Measurements from ENCODE around the gene AUTS2.

Gene AUTS2

DNA sequence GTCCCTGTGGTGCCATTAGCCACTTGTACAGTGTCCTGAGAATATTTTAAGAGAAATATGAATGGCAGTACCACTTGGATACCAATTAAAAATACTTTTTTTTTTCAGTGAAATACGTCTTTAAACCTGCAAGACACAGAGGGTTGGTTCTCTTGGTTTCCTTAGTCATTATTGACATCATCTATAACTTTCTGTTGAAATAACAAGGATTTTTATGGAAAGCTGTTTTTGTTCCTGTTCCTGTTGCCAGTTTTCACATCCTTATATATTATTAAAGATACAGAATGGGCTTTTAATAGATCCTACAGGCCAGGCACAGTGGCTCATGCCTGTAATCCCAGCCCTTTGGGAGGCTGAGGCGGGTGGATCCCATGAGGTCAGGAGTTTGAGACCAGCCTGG is 579.9 kb downstream of the AUTS2 start:
- no peak for ATAC-seq (replicated peaks; ENCODE audit: extremely low read depth, poor library complexity, severe bottlenecking)
- no peak for DNase-seq (ENCODE audit: low spot score in 2 of 2)
- H3K27me3 Mint-ChIP-seq, result peaks cover 6% of the 10 kb centered on the region
- no peaks in the 10 kb centered on the region for H3K36me3 Mint-ChIP-seq (ENCODE audit: insufficient read depth)
- H3K4me1 Mint-ChIP-seq, result peaks cover 7% of the 10 kb centered on the region
- H3K4me3 Mint-ChIP-seq, result no peak overlapping the region
- H3K9me3 Mint-ChIP-seq, result no peaks in the 10 kb centered on the region
- H3K27ac Mint-ChIP-seq (ENCODE audit: low read depth), result peak overlapping the region; percentile 27

- Mint-ChIP-seq H3K36me3 (ENCODE audit: insufficient read depth) (no peaks in the 10 kb centered on the region), H3K27me3 (peaks cover 11% of the 10 kb centered on the region), H3K4me3 (no peak overlapping the region), H3K4me1 (peaks cover 7% of the 10 kb centered on the region), H3K27ac (ENCODE audit: low read depth) (no peak overlapping the region), H3K9me3 (no peaks in the 10 kb centered on the region)
- DNase-seq (ENCODE audit: low spot score in 2 of 2) (no peak), ATAC-seq (replicated peaks; ENCODE audit: extremely low read depth, poor library complexity, severe bottlenecking) (no peak)
These were observed 580.5 kb downstream of the AUTS2 start for GRCh38 chr7:70178787-70179186.

- Mint-ChIP-seq H3K4me1 (peaks cover 6% of the 10 kb centered on the region), H3K36me3 (ENCODE audit: insufficient read depth) (no peaks in the 10 kb centered on the region), H3K27ac (ENCODE audit: low read depth) (no peak overlapping the region), H3K9me3 (no peaks in the 10 kb centered on the region), H3K27me3 (peaks cover 15% of the 10 kb centered on the region), H3K4me3 (no peak overlapping the region)
- ATAC-seq (replicated peaks; ENCODE audit: extremely low read depth, poor library complexity, severe bottlenecking) (no peak), DNase-seq (ENCODE audit: low spot score in 2 of 2) (no peak)
These were observed 584.2 kb downstream of the AUTS2 start for GRCh38 chr7:70182521-70182920.

- DNase-seq (ENCODE audit: low spot score in 2 of 2), result no peak
- no peaks in the 10 kb centered on the region for H3K4me1 Mint-ChIP-seq
- peaks cover 21% of the 10 kb centered on the region for H3K27me3 Mint-ChIP-seq
- no peak for ATAC-seq (replicated peaks; ENCODE audit: extremely low read depth, poor library complexity, severe bottlenecking)
- H3K9me3 Mint-ChIP-seq, result no peaks in the 10 kb centered on the region
- H3K36me3 Mint-ChIP-seq (ENCODE audit: insufficient read depth), result no peaks in the 10 kb centered on the region
- H3K27ac Mint-ChIP-seq (ENCODE audit: low read depth), result no peak overlapping the region
- H3K4me3 Mint-ChIP-seq, result no peak overlapping the region
These were observed 585.0 kb downstream of the AUTS2 start for GRCh38 chr7:70183278-70183677.

DNA sequence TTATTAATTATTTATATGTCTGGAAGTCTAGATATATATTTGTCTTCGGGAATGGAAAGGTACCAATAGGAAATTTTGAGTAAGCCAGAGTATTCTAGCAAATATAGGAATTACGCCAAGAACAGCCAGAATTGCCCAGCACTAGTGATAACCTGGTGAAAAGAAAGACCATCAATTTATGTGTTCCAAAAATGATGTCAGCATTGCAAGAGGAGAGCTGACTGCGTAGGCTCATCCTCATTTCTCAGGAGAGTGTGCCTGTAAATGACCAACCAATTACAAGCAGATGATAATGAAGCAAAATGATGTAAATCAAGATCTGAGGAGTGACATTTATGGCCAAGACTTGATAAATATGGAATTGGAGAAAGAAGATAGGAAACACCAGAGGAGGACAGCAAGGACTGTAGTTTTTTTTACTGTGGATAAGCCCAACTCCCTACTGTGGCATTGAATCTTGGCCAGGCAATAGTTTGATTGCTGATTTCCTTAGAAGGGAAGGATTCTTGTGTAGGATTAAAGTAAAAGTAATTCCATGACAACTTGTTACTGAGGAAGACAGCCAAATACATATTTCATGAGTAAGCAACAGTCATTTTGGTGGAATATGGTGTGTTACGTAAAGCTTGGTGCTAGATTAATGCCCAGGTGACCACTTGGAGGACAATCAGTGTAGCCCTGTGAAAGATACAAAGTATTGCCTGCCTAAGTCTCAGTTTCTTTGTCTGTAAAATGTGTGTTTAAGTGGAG is 590.8 kb downstream of the AUTS2 start:
- Mint-ChIP-seq H3K9me3 (no peaks in the 10 kb centered on the region), H3K36me3 (ENCODE audit: insufficient read depth) (no peaks in the 10 kb centered on the region), H3K4me1 (no peaks in the 10 kb centered on the region), H3K27ac (ENCODE audit: low read depth) (no peak overlapping the region), H3K4me3 (no peak overlapping the region), H3K27me3 (peaks cover 10% of the 10 kb centered on the region)
- DNase-seq (ENCODE audit: low spot score in 2 of 2) (no peak), ATAC-seq (replicated peaks; ENCODE audit: extremely low read depth, poor library complexity, severe bottlenecking) (no peak)

DNA sequence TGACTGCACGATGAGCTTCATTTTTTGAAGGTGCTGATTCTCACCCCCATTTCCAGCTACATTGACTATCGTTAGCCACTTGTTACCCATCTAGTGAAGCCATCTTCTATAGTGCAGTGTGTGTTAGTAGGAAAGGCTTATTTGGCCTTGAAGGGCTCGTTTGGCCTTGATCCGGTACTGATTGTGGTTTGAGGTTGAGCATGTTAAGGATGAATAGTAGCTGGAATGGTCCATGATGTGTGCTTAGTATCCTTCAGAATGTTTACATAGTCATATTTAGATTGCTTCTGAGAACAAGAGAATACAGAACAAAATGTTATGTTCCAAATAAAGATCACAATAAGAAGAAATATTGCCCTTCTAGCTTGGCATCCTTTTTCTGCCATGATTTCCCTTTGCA is 591.5 kb downstream of the AUTS2 start:
- no peak overlapping the region for H3K27ac Mint-ChIP-seq (ENCODE audit: low read depth)
- no peak overlapping the region for H3K4me3 Mint-ChIP-seq
- ATAC-seq (replicated peaks; ENCODE audit: extremely low read depth, poor library complexity, severe bottlenecking) (no peak), DNase-seq (ENCODE audit: low spot score in 2 of 2) (no peak)
- no peaks in the 10 kb centered on the region for H3K4me1 Mint-ChIP-seq
- no peaks in the 10 kb centered on the region for H3K36me3 Mint-ChIP-seq (ENCODE audit: insufficient read depth)
- H3K9me3 Mint-ChIP-seq, result no peaks in the 10 kb centered on the region
- H3K27me3 Mint-ChIP-seq, result peaks cover 9% of the 10 kb centered on the region

GRCh38 chr7:70190281-70190680 is 592.0 kb downstream of the AUTS2 start:
- no peak overlapping the region for H3K4me3 Mint-ChIP-seq
- peaks cover 9% of the 10 kb centered on the region for H3K27me3 Mint-ChIP-seq
- DNase-seq (ENCODE audit: low spot score in 2 of 2), result no peak
- H3K27ac Mint-ChIP-seq (ENCODE audit: low read depth), result no peak overlapping the region
- no peaks in the 10 kb centered on the region for H3K9me3 Mint-ChIP-seq
- H3K36me3 Mint-ChIP-seq (ENCODE audit: insufficient read depth), result no peaks in the 10 kb centered on the region
- no peaks in the 10 kb centered on the region for H3K4me1 Mint-ChIP-seq
- ATAC-seq (replicated peaks; ENCODE audit: extremely low read depth, poor library complexity, severe bottlenecking), result no peak

GRCh38 chr7:70193514-70193913 is 595.2 kb downstream of the AUTS2 start:
- Mint-ChIP-seq H3K36me3 (ENCODE audit: insufficient read depth) (no peaks in the 10 kb centered on the region), H3K4me3 (no peak overlapping the region), H3K27me3 (peaks cover under 1% of the 10 kb centered on the region), H3K4me1 (no peaks in the 10 kb centered on the region), H3K9me3 (no peaks in the 10 kb centered on the region), H3K27ac (ENCODE audit: low read depth) (no peak overlapping the region)
- DNase-seq (ENCODE audit: low spot score in 2 of 2), result no peak
- no peak for ATAC-seq (replicated peaks; ENCODE audit: extremely low read depth, poor library complexity, severe bottlenecking)

DNA sequence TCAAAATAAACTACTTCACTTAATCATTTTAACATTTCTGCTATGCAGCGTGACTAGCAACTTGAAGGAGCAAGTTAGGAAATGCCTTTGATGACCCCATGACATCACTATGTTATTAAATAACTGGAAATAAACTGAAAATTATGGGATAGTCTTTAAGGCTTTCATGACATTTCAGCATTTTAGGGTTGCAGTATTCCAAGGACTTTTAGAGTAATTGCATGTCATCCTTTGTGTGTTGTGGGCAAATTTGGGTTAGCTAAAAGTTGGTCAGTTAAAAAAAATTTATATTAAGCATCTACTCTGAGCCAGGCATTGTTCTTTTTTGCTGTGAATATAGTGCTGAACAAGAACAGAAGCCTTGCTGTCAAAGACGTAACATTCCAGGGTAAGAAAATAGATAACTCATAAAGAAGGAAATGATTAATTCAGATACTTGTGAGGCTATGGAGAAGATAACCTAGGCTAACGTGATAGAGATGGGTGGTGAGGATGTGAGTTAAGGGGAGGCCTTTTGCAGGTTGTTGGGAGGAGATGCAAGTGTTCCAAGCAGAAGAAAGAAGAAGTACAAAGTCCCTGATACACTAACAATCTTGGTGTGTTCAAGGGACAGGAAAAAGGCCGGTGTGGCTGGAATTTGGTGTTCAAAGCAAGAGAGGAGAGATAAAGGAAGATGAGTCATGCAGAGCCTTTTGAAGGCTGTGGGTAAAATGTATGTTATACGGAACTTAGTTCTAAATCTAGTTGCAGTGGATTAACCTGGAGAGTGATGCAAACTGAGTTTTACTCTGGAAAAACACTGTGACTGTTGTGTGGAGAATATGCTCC is 610.2 kb downstream of the AUTS2 start:
- Mint-ChIP-seq H3K27ac (ENCODE audit: low read depth) (no peak overlapping the region), H3K36me3 (ENCODE audit: insufficient read depth) (no peaks in the 10 kb centered on the region), H3K4me1 (no peaks in the 10 kb centered on the region), H3K9me3 (no peaks in the 10 kb centered on the region), H3K27me3 (no peaks in the 10 kb centered on the region), H3K4me3 (no peak overlapping the region)
- DNase-seq (ENCODE audit: low spot score in 2 of 2) (no peak), ATAC-seq (replicated peaks; ENCODE audit: extremely low read depth, poor library complexity, severe bottlenecking) (no peak)

DNA sequence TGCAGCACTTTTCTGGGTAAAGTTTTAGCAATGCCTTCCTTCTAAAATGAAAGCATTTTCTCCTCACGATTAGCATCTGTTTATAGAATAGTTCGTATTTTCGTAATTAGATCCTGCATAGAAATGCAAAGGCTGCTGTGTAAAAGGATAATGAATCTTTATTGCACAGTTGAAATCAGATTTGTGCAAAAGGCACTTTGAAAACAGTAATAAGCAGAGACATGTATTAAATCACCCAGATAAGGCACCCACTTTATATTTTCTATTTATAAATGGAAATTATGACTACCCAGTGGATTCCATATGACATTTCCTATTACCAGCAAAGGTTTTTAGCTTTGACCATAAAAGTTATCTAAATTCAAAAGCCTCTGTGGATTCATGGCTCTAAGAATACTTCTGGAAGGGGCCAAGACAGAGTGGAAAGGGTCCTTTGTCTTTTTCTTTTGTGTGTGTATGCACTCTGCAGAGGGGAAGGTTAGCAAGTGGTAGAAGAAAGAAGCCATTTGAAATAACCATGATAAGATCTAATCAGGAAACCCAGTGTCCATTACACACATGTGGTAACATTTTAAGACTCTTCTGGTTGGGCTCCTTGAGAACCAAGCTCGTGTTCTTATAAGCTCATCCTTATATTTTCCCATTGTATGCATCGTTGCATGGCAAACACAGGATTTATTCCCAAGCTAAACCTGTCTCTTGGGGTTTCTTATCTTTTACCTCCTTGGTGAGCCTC is 612.1 kb downstream of the AUTS2 start:
- H3K4me3 Mint-ChIP-seq, result no peak overlapping the region
- no peak overlapping the region for H3K27ac Mint-ChIP-seq (ENCODE audit: low read depth)
- no peaks in the 10 kb centered on the region for H3K27me3 Mint-ChIP-seq
- ATAC-seq (replicated peaks; ENCODE audit: extremely low read depth, poor library complexity, severe bottlenecking) (no peak), DNase-seq (ENCODE audit: low spot score in 2 of 2) (no peak)
- no peaks in the 10 kb centered on the region for H3K4me1 Mint-ChIP-seq
- H3K9me3 Mint-ChIP-seq, result no peaks in the 10 kb centered on the region
- no peaks in the 10 kb centered on the region for H3K36me3 Mint-ChIP-seq (ENCODE audit: insufficient read depth)

DNA sequence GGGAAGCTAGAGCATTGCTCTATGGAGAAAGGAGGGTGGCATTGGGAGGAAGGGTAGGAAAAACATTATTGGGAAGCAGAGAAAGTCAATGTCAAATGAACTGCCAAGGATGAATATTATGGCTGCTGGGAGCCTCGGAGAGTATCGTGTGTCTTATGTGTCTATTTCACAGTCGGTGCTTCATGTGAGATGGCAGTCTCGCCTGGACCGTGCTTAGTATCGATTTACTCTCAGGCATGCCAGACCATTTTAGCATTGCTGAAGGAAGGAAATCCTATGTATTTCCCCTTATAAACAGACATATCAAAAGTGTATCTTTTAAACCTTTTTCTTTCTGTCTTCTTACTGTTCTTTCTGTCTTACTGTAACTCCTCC is 612.6 kb downstream of the AUTS2 start:
- ATAC-seq (replicated peaks; ENCODE audit: extremely low read depth, poor library complexity, severe bottlenecking) (no peak), DNase-seq (ENCODE audit: low spot score in 2 of 2) (no peak)
- H3K27ac Mint-ChIP-seq (ENCODE audit: low read depth), result no peak overlapping the region
- H3K27me3 Mint-ChIP-seq, result no peaks in the 10 kb centered on the region
- no peaks in the 10 kb centered on the region for H3K4me1 Mint-ChIP-seq
- H3K9me3 Mint-ChIP-seq, result no peaks in the 10 kb centered on the region
- H3K4me3 Mint-ChIP-seq, result no peak overlapping the region
- no peaks in the 10 kb centered on the region for H3K36me3 Mint-ChIP-seq (ENCODE audit: insufficient read depth)

GRCh38 chr7:70212281-70212680 is 614.0 kb downstream of the AUTS2 start:
- H3K36me3 Mint-ChIP-seq (ENCODE audit: insufficient read depth), result no peaks in the 10 kb centered on the region
- DNase-seq (ENCODE audit: low spot score in 2 of 2) (no peak), ATAC-seq (replicated peaks; ENCODE audit: extremely low read depth, poor library complexity, severe bottlenecking) (no peak)
- no peak overlapping the region for H3K4me3 Mint-ChIP-seq
- H3K27me3 Mint-ChIP-seq, result no peaks in the 10 kb centered on the region
- H3K9me3 Mint-ChIP-seq, result no peaks in the 10 kb centered on the region
- peaks cover 8% of the 10 kb centered on the region for H3K4me1 Mint-ChIP-seq
- H3K27ac Mint-ChIP-seq (ENCODE audit: low read depth), result no peak overlapping the region
